HepG2 (cell line): ENCODE data around the gene WDR35. TPM values are rescaled to one million over a fixed set of nuclear protein-coding genes. Genes with fewer than 3 reads are reported as not detected.

Source experiments
- EP300 ChIP-seq, 3 experiments: sonication (generic) in 1 of 3; formaldehyde crosslinking in 1 of 3; IDR thresholded peaks; 2 replicates each; pipeline versions ENCODE4 v1.5.1 to v1.6.1; 2011 to 2020; ENCODE audit warnings: low read depth in 2 of 3, low read length in 2 of 3, borderline replicate concordance in 1 of 3, improper control_type of control experiment in 1 of 3, mild to moderate bottlenecking in 1 of 3, missing genetic modification reagents in 1 of 3, moderate library complexity in 1 of 3
- FOXA1 ChIP-seq, 2 experiments: fragments of 450-650 bp in 1 of 2; sonication (generic) in 1 of 2; formaldehyde crosslinking in 1 of 2; IDR thresholded peaks; 2 replicates each; pipeline versions ENCODE4 v1.4.0 to v1.6.1; 2016 to 2020; ENCODE audit warnings: missing genetic modification reagents in 1 of 2
- FOXC1 ChIP-seq: sonication (generic); formaldehyde crosslinking; IDR thresholded peaks from 2 replicates; pipeline ENCODE4 v1.8.0; 2022; ENCODE audit warnings: mild to moderate bottlenecking, missing genetic modification reagents, borderline replicate concordance
- KDM6A ChIP-seq: IDR thresholded peaks from 2 replicates; pipeline ENCODE4 v1.6.1; 2016; ENCODE audit warnings: low read depth
- MAFG ChIP-seq: sonication (generic); formaldehyde crosslinking; IDR thresholded peaks from 2 replicates; pipeline ENCODE4 v1.5.1; 2020; ENCODE audit warnings: mild to moderate bottlenecking, missing genetic modification reagents
- NFYB ChIP-seq: sonication (generic); formaldehyde crosslinking; IDR thresholded peaks from 2 replicates; pipeline ENCODE4 v1.4.0; 2020; ENCODE audit warnings: missing genetic modification reagents
- RFX5 ChIP-seq: IDR thresholded peaks from 2 replicates; pipeline ENCODE4 v1.6.1; 2011; ENCODE audit warnings: low read depth, low read length, improper control_type of control experiment
- SMAD3 ChIP-seq: sonication (generic); formaldehyde crosslinking; IDR thresholded peaks from 2 replicates; pipeline ENCODE4 v1.4.0; 2020; ENCODE audit warnings: missing genetic modification reagents
- SMAD9 ChIP-seq: sonication (generic); formaldehyde crosslinking; IDR thresholded peaks from 2 replicates; pipeline ENCODE4 v1.5.1; 2020; ENCODE audit warnings: mild to moderate bottlenecking, missing genetic modification reagents
- ZFX ChIP-seq: sonication (generic); formaldehyde crosslinking; IDR thresholded peaks from 2 replicates; pipeline ENCODE4 v1.4.0; 2020; ENCODE audit warnings: mild to moderate bottlenecking, low read depth, missing genetic modification reagents, moderate library complexity
- ZFY ChIP-seq: sonication (generic); formaldehyde crosslinking; IDR thresholded peaks from 2 replicates; pipeline ENCODE4 v1.4.0; 2020; ENCODE audit warnings: missing genetic modification reagents
- ZNF121 ChIP-seq: sonication (generic); formaldehyde crosslinking; IDR thresholded peaks from 2 replicates; pipeline ENCODE4 v1.5.0; 2020; ENCODE audit warnings: mild to moderate bottlenecking, missing genetic modification reagents
- ZNF296 ChIP-seq: sonication (generic); formaldehyde crosslinking; conservative IDR thresholded peaks from 2 replicates; pipeline ENCODE4 v1.5.0; 2020; ENCODE audit warnings: mild to moderate bottlenecking, missing genetic modification reagents
- ZNF460 ChIP-seq: sonication (generic); formaldehyde crosslinking; IDR thresholded peaks from 2 replicates; pipeline ENCODE4 v1.5.1; 2020; ENCODE audit warnings: missing genetic modification reagents, mild to moderate bottlenecking, borderline replicate concordance
- ZSCAN12 ChIP-seq: sonication (generic); formaldehyde crosslinking; IDR thresholded peaks from 2 replicates; pipeline ENCODE4 v1.9.0; 2021; ENCODE audit warnings: mild to moderate bottlenecking, missing genetic modification reagents
- polyA plus RNA-seq, 8 experiments: library from polyadenylated mRNA; depleted of rRNA in 3 of 8; stranded (reverse) in 7 of 8; unstranded in 1 of 8; fragments of >200 nt; fragmentation: Illumina TruSeq in 4 of 8; extraction: Trizol in 4 of 8; gene quantifications; 2 replicates each; pipeline versions ENCODE4 v1.2.1 to v1.2.3, GENCODE V29; 2011 to 2016; ENCODE audit warnings: low read depth in 4 of 8, missing spikeins in 1 of 8, mixed read lengths in 1 of 8; ENCODE audit not compliant: insufficient read depth in 1 of 8
- total RNA-seq, 5 experiments: library from RNA; depleted of rRNA; stranded (reverse); fragments of >200 nt; fragmentation: Illumina TruSeq; extraction: Trizol; gene quantifications; 2 replicates each; pipeline ENCODE4 v1.2.3, GENCODE V29; 2016; ENCODE audit warnings: low read depth in 1 of 5
- TF ChIP-seq, protein P1 (sequence below): sonication (generic); formaldehyde crosslinking; IDR thresholded peaks from 2 replicates; pipeline ENCODE4 v1.4.0; 2020; ENCODE audit warnings: missing genetic modification reagents
- TF ChIP-seq, protein P2 (sequence below): IDR thresholded peaks from 2 replicates; pipeline ENCODE4 v1.6.1; 2016
- TF ChIP-seq, protein P3 (sequence below): sonication (generic); formaldehyde crosslinking; IDR thresholded peaks from 2 replicates; pipeline ENCODE4 v1.5.1; 2020; ENCODE audit warnings: missing genetic modification reagents, mild to moderate bottlenecking, borderline replicate concordance

The WDR35 gene
- total and polyA plus RNA-seq, 2 of the 13 experiments (the other 11 are each of a cell fraction or from before 2014, with no cell fraction given) = 11.1 to 19.6 TPM

DNA sequence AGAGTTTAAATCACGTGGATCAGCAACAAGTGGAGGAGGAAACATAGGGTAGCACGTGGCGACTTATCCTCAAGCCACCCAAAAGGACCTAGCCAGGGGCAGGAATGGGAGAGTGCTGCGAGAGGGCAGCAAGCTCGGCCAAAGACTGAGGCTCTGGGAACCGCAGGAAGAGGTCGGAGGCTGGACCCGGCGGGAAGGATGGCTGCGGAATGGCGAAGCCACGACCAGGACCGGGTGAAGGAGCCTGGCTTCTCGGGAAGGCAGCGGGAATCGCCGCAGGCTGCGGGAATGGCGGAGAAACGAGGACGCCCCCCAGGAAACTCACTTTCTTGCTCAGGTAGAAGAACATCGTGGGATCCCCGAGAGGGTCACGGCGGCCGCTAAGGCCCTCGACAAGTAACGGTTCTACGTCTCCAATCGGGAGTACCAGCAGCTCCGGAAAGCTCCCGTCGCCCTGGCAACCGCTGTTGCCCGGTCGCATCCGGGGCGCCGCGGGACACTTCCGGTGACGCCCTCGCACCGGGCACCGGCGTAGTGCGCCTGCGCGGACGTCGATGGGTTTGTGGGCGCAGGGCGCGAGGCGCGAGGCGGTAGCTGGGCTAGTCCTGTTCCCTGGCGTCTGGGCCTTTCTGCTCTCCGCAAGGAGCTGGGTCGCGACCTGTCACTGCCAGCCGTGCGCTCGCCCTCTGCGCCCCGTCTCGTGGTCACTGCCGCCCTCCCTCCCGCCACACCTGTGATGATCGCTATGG, at the start of gene WDR35 (continued):
- TF ChIP-seq ZSCAN12 (CRISPR knock-in tag) (peak; percentile 71; the same call in 1 of the 2 replicates), ZFX (CRISPR knock-in tag) (peak; percentile 95), FOXC1 (CRISPR knock-in tag) (peak; percentile 98), EP300 (IDR thresholded peaks at IDR 0.05; ENCODE audit: low read depth in 2 of 2, low read length in 2 of 2) (peak in 1 of 2 experiments; percentile 9; a peak in 1 of 4 replicates), EP300 (CRISPR knock-in tag; IDR thresholded peaks at IDR 0.05; ENCODE audit: borderline replicate concordance) (peak; percentile 39; the same call in 1 of the 2 replicates), RFX5 (peak; percentile 64; the same call in 1 of the 2 replicates), ZFY (peak; percentile 95), NFYB (CRISPR knock-in tag) (peak; percentile 45; the same call in 1 of the 2 replicates), FOXA1 (IDR thresholded peaks at IDR 0.05) (no peak), FOXA1 (CRISPR knock-in tag; IDR thresholded peaks at IDR 0.05) (peak; percentile 41; the same call in 1 of the 2 replicates), SMAD3 (CRISPR knock-in tag) (peak; percentile 89; the same call in 1 of the 2 replicates), KDM6A (no peak), ZNF460 (CRISPR knock-in tag) (no peak), ZNF296 (peak; percentile 82), MAFG (CRISPR knock-in tag) (no peak), SMAD9 (CRISPR knock-in tag) (no peak), ZNF121 (CRISPR knock-in tag) (peak; percentile 62; the same call in 1 of the 2 replicates)
- TF ChIP-seq, protein P1, sequence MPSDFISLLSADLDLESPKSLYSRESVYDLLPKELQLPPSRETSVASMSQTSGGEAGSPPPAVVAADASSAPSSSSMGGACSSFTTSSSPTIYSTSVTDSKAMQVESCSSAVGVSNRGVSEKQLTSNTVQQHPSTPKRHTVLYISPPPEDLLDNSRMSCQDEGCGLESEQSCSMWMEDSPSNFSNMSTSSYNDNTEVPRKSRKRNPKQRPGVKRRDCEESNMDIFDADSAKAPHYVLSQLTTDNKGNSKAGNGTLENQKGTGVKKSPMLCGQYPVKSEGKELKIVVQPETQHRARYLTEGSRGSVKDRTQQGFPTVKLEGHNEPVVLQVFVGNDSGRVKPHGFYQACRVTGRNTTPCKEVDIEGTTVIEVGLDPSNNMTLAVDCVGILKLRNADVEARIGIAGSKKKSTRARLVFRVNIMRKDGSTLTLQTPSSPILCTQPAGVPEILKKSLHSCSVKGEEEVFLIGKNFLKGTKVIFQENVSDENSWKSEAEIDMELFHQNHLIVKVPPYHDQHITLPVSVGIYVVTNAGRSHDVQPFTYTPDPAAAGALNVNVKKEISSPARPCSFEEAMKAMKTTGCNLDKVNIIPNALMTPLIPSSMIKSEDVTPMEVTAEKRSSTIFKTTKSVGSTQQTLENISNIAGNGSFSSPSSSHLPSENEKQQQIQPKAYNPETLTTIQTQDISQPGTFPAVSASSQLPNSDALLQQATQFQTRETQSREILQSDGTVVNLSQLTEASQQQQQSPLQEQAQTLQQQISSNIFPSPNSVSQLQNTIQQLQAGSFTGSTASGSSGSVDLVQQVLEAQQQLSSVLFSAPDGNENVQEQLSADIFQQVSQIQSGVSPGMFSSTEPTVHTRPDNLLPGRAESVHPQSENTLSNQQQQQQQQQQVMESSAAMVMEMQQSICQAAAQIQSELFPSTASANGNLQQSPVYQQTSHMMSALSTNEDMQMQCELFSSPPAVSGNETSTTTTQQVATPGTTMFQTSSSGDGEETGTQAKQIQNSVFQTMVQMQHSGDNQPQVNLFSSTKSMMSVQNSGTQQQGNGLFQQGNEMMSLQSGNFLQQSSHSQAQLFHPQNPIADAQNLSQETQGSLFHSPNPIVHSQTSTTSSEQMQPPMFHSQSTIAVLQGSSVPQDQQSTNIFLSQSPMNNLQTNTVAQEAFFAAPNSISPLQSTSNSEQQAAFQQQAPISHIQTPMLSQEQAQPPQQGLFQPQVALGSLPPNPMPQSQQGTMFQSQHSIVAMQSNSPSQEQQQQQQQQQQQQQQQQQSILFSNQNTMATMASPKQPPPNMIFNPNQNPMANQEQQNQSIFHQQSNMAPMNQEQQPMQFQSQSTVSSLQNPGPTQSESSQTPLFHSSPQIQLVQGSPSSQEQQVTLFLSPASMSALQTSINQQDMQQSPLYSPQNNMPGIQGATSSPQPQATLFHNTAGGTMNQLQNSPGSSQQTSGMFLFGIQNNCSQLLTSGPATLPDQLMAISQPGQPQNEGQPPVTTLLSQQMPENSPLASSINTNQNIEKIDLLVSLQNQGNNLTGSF (CRISPR knock-in tag) = peak; percentile 84
- TF ChIP-seq, protein P2, sequence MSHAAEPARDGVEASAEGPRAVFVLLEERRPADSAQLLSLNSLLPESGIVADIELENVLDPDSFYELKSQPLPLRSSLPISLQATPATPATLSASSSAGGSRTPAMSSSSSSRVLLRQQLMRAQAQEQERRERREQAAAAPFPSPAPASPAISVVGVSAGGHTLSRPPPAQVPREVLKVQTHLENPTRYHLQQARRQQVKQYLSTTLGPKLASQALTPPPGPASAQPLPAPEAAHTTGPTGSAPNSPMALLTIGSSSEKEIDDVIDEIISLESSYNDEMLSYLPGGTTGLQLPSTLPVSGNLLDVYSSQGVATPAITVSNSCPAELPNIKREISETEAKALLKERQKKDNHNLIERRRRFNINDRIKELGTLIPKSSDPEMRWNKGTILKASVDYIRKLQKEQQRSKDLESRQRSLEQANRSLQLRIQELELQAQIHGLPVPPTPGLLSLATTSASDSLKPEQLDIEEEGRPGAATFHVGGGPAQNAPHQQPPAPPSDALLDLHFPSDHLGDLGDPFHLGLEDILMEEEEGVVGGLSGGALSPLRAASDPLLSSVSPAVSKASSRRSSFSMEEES (CRISPR knock-in tag) = peak; percentile 82
- TF ChIP-seq, protein P3, sequence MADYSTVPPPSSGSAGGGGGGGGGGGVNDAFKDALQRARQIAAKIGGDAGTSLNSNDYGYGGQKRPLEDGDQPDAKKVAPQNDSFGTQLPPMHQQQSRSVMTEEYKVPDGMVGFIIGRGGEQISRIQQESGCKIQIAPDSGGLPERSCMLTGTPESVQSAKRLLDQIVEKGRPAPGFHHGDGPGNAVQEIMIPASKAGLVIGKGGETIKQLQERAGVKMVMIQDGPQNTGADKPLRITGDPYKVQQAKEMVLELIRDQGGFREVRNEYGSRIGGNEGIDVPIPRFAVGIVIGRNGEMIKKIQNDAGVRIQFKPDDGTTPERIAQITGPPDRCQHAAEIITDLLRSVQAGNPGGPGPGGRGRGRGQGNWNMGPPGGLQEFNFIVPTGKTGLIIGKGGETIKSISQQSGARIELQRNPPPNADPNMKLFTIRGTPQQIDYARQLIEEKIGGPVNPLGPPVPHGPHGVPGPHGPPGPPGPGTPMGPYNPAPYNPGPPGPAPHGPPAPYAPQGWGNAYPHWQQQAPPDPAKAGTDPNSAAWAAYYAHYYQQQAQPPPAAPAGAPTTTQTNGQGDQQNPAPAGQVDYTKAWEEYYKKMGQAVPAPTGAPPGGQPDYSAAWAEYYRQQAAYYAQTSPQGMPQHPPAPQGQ (CRISPR knock-in tag) = peak; percentile 79; the same call in 1 of the 2 replicates
